Stimulated activated CD8-positive, alpha-beta memory T cell treated with anti-CD3 and anti-CD28 coated beads, Interleukin-7, amount 100 ng/mL, for 4 hours (primary cell): ENCODE measurements around the gene IL23R.
"Not testable (repeated sequence)": the region's sequence is repeated elsewhere in the genome, so short reads cannot be mapped to it uniquely, and the experiment has no call there.

Source experiments
- DNase-seq, 2 donors: peaks; one replicate each; pipeline ENCODE4 v3.0.0-alpha.2; 2020; ENCODE audit warnings: low read depth in 2 of 2

Gene IL23R, protein sequence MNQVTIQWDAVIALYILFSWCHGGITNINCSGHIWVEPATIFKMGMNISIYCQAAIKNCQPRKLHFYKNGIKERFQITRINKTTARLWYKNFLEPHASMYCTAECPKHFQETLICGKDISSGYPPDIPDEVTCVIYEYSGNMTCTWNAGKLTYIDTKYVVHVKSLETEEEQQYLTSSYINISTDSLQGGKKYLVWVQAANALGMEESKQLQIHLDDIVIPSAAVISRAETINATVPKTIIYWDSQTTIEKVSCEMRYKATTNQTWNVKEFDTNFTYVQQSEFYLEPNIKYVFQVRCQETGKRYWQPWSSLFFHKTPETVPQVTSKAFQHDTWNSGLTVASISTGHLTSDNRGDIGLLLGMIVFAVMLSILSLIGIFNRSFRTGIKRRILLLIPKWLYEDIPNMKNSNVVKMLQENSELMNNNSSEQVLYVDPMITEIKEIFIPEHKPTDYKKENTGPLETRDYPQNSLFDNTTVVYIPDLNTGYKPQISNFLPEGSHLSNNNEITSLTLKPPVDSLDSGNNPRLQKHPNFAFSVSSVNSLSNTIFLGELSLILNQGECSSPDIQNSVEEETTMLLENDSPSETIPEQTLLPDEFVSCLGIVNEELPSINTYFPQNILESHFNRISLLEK

GRCh38 chr1:67166196-67166595 lies at the start of gene IL23R:
TSS of gene IL23R (plus strand) at chr1:67166454. CDS start at chr1:67168121, 1,667 bp downstream.
- no peak for DNase-seq

- no peak for DNase-seq
These were observed 48.1 kb upstream of the IL23R start for GRCh38 chr1:67118191-67118590.

DNA sequence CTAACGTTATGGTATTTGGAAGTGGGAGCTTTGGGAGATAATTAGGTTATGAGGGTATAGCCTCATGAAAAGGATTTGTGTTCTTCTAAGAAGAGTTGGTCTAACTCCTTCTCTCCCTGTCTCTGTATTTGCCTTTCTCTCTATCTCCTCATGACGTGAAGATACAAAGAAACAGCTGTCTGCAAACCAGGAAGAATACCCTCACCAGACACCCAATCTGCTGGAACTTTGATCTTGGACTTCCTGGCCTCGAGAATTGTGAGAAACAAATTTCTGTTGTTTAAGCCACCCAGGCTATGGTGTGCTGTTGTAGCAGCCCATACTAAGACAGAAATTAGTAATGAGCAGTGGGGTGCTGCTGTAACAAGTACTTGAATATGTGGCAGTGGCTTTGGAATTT lies 47.6 kb upstream of the IL23R start:
- no peak for DNase-seq

GRCh38 chr1:67120855-67121619 lies 45.2 kb upstream of the IL23R start:
- no peak for DNase-seq

DNA sequence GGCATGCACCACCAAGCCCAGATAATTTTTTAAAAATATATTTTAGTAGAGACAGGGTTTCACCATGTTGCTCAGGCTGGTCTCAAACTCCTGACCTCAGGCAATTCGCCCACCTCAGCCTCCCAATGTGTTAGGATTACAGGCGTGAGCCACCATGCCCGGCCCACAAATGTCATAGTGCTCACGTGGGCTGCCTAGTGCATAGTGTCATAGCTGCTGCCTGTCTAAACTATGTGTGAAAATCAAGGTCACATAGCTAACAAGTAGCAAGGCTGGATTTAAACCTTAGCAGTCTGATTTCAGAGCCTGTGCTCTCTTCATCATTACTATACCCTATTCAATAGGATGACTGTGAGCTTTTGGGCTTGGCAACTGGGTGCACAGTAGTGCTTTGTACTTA lies 41.8 kb upstream of the IL23R start:
- no peak for DNase-seq

DNA sequence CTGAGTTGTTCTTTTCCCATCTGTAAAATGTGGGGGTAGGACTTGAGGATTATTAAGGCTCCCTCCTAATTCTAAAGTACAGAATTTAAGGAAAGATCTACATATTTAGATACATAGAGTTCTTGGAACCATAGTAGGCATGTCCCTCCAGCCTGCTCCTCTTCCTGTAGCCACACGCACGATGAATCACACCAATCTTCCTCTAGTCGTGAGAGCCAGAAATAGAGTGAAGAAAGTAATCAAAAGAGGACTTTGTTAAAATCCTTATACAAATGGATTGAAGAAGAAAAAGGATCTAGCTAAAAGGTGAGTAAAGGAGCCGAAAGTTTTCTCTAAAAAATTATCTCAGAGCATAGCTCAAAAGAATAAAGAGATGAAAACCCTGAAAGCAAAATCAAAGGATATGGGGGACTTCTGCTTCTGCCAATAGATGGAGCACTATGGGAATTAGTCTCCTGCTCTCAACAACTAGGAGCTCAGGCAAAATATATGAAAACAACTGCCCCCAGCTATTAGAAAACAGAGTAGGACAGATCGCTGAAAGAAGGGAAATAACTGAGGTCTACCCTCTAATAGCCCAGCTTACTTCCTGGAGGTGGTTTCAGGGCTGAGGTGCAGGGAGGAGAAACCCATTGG lies 40.0 kb upstream of the IL23R start:
- no peak for DNase-seq

DNA sequence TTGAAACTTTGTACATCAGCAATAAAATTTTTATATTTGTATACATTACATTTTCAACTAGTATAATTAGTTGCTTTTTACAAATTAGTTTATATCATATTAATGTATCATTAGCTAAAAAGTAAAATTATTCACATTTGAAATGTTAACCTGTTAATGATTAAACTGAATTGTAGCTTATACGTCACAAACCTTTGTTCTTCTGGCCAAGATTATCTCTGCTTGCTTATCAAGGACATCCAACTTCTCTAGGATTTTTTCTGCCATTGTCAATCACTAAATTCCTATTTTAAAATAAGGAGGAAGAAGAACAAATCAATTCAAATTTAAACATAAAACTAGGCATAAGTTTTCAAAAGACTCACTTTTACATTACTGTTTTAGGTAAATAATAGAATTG lies 39.3 kb upstream of the IL23R start:
- DNase-seq: no peak

DNA sequence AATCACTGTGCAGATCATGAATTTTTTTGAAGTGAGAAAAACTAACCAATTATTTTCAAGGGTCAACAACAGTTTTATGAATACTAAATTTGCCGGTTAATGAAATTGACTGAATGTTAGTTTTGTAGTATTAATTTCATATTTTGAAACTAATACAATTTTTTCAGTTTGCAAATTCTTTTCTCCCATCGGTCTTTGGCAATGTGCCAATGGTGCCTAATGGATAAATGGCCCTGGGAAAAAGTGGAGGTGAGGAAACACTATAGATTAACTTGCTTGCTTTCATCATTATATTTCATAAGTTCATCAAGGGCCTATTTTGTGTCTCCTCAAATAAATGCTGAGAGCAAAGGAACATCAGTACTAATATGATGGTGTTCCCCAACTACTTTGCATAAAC lies 35.6 kb upstream of the IL23R start:
- no peak for DNase-seq

DNA sequence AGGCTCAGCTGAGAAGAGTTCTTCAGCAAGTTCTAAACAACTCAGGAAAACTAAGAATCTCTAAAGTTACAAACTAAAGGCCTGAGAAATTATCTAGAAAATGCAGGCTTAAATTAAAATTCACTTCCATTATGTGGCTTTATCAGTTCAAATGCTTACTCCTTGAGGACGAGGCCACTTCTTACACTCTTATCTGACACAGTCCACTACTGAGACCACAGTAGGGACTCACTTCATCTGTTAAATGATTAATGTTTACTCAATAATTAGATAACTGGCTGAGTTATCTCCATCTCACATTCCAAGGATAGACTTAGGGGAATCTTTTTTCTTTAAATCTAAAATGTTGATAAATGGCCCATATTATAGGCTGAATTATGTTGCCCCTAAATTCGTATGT lies 33.1 kb upstream of the IL23R start:
- DNase-seq: no peak

DNA sequence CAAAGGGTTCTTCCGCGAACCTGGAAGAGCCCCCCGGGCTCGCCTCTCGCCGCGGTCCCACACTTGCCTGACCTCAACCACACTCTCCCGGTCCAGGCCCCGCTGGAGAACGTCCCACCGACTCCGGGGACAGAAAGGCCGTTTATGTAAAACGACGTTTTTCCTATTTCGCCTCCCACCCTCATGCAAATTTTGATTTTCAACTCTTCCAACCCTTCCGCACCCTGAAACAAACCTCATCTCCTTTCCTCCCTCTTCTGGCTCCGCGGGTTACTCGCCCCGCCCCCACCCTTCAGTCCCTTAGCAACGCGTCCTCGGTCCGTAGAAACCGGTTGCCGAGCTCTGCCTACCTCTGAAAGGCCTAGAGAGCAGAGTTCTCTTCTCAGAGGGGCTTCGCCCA lies 31.6 kb upstream of the IL23R start, which contains the start of gene C1orf141:
Gene C1orf141, minus strand, starts transcription at position 276 of the 400 bp plus-strand sequence. CDS start 7,730 bp downstream, outside the sequence.
- DNase-seq: no peak

DNA sequence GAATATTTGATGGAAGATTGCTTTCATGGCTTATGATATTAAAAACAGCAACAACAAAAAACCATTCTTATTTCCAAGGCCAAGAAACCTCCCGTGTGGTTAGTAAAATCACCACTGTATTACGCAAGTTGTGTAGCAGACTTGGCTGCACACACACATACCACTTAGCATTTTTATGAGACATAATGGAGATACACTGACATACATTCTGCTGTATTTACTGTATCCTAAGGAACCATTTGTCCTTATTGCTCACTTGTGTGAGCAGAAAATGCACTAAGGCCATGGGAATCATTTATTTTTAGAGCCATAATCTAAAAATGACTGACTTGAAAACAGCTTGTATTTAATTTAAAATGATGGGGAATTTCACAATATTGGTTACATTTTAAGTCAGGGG lies 30.9 kb upstream of the IL23R start:
- DNase-seq: no peak

DNA sequence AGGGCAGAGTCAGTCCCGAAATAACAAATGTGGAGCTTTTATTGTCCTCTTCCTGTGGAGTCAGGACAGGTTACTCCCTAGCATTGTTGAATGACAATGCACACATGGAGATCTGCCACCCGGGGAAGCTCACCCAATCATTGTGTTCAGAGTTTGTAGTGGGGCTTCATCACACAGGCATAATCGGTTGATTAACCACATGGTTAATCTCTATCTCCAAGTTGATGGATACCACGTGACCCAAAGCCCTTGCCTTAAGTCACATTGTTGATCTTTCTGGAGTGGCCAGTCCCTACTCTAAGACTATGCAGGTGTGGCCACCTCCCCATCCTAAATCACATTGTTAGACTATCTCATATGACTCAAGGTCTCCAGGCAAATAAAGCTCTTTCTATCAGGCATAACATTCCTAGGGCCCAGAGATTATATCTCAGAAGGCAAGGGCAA lies 28.9 kb upstream of the IL23R start:
- no peak for DNase-seq

DNA sequence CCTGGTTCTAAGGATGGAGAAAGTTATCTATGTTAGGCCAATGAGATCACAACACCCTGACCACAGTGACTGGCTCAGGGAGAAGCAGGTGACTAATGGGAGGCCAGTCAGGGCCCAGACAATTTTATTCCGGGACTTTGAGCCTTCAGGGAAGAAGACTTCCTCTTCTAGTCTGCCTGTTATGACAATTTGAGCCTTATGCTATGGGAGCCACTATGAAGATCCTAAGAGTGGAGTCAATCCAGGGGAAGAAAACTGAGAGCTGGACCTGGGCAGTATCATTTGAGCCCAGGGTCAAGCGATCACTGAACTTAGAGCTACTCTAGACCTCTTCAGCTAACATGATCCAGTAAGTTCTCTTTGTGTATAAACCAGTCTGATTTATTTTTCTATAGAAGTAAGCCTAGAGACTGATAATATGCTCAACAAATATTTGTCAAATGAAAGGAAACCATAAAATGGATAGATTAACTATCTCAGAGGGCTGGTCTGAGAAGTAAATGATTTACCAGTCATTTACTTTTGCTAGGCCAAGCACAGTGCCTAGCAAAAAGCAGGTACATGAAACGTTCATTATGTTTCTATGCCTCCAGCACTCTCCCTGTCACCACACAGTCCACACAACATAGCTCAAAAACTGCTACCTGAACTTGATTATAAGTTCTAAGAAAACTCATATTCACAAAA lies 27.3 kb upstream of the IL23R start:
- DNase-seq: no peak

- no peak for DNase-seq
These were observed 25.8 kb upstream of the IL23R start for GRCh38 chr1:67140460-67140859.

- DNase-seq: not testable (repeated sequence)
These were observed 24.4 kb upstream of the IL23R start for GRCh38 chr1:67141832-67142231.

GRCh38 chr1:67142931-67143330 lies 23.3 kb upstream of the IL23R start:
- DNase-seq: no peak

DNA sequence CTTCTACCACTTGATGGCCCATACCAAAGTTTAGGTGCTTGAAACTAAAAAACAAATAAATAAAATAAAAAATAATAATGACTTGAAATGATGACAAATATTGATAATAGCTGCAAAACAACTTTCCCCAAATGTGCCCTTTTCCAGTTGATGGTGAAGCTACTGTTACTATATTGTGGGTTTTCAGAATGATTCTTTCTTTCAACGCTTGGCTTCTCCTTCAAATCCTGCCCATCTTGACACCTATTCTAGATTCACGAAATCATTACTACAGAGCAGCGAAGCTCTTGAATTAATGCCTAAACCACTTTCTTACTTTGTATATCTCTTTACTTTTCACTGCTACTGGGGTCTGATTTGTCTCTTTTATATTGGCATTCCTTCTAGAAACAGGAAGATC lies 22.3 kb upstream of the IL23R start:
- DNase-seq: no peak

- DNase-seq: no peak
These were observed 21.6 kb upstream of the IL23R start for GRCh38 chr1:67144696-67145095.

- no peak for DNase-seq
These were observed 20.2 kb upstream of the IL23R start for GRCh38 chr1:67146101-67146500.

DNA sequence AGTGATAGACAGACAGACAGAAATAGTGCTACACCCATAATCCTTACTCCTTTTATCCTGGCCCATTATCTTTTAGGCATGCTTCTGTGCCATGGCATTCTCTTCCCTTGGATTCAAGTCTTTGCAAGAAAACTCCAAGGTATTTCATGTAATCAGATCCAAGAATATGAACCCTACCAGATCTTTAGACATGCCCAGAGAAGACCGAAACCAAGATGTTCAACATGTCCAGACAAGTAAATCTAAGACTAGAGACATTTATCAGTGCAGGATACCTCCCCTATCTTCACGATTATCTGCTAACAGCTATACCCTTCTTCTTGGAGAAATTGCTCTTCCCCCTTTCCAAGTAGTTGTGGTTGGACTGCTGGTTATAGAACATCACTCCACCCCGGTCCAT lies 19.7 kb upstream of the IL23R start:
- no peak for DNase-seq

DNA sequence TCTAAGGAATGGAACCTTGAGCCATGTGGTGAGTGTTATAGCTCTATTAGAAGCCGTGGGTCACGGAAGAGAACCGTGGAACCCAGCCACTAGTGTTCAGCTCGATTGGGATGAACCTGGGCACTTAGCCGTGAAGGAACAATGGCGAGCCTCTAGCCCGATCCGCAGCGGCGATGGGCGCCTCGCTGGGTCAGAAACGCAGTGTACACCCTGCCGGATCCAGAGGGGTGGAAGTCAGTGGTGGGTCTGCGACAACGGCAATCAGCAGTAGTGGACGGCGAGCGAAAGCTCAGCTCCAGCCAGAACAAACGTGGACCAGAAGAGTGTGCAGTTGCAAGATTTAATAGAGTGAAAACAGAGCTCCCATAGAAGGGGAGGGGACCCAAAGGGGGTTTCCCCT lies 18.3 kb upstream of the IL23R start:
- not testable (repeated sequence) for DNase-seq
